ENCODE results near the gene ZNF554.

The ZNF554 gene

GRCh38 chr19:2807379-2808128, 12.1 kb upstream of the ZNF554 start:
- no peak for DNase-seq (ENCODE audit: low spot score)

GRCh38 chr19:2808129-2808941, 11.3 kb upstream of the ZNF554 start:
- DNase-seq (ENCODE audit: low spot score) = no peak

GRCh38 chr19:2809387-2810140, 10.1 kb upstream of the ZNF554 start:
- no peak for DNase-seq (ENCODE audit: low spot score)

- no peak for DNase-seq (ENCODE audit: low spot score)
These were observed 9.3 kb upstream of the ZNF554 start for GRCh38 chr19:2810141-2811091.

GRCh38 chr19:2811221-2811722, 8.4 kb upstream of the ZNF554 start:
- no peak for DNase-seq (ENCODE audit: low spot score)

GRCh38 chr19:2811735-2812413, 7.8 kb upstream of the ZNF554 start:
- DNase-seq (ENCODE audit: low spot score) = no peak

- DNase-seq (ENCODE audit: low spot score) = no peak
These were observed 7.0 kb upstream of the ZNF554 start for GRCh38 chr19:2812414-2813234.

- DNase-seq (ENCODE audit: low spot score) = no peak
These were observed 6.2 kb upstream of the ZNF554 start for GRCh38 chr19:2813235-2814160.

- DNase-seq (ENCODE audit: low spot score) = no peak
These were observed 5.2 kb upstream of the ZNF554 start for GRCh38 chr19:2814426-2814825.

- DNase-seq (ENCODE audit: low spot score) = no peak
These were observed 4.5 kb upstream of the ZNF554 start for GRCh38 chr19:2815191-2815614.

- no peak for DNase-seq (ENCODE audit: low spot score)
These were observed 3.7 kb upstream of the ZNF554 start for GRCh38 chr19:2815923-2816322.

GRCh38 chr19:2816641-2817040, 3.0 kb upstream of the ZNF554 start:
- no peak for DNase-seq (ENCODE audit: low spot score)

- DNase-seq (ENCODE audit: low spot score) = peak; percentile 14
These were observed 2.3 kb upstream of the ZNF554 start for GRCh38 chr19:2817237-2817829.

GRCh38 chr19:2820112-2820702, 539 bp downstream of the ZNF554 start:
- DNase-seq (ENCODE audit: low spot score) = no peak

- no peak for DNase-seq (ENCODE audit: low spot score)
These were observed 3.2 kb downstream of the ZNF554 start for GRCh38 chr19:2822846-2823245.

- DNase-seq (ENCODE audit: low spot score) = no peak
These were observed 4.0 kb downstream of the ZNF554 start for GRCh38 chr19:2823646-2824045.

- DNase-seq (ENCODE audit: low spot score) = no peak
These were observed 4.5 kb downstream of the ZNF554 start for GRCh38 chr19:2824129-2824528.

- DNase-seq (ENCODE audit: low spot score) = no peak
These were observed 7.4 kb downstream of the ZNF554 start for GRCh38 chr19:2827022-2827421.

Measured in LoVo (cell line).